Common myeloid progenitor, CD34-positive (primary cell): ENCODE results near the gene ADAM23.

Source experiments
- CTCF ChIA-PET: fragments of 350-600 bp; sonication (Branson Sonifier 250); formaldehyde crosslinking; loops from one replicate; lab custom pipeline; 2021; ENCODE audit warnings: antibody characterized with exemption; lab: Charles Lee
- POLR2A ChIA-PET: fragments of 350-600 bp; sonication (Branson Sonifier 250); formaldehyde crosslinking; loops from one replicate; lab custom pipeline; 2021; ENCODE audit warnings: antibody characterized with exemption; lab: Charles Lee
- DNase-seq, 3 donors: peaks; one replicate each; pipeline versions ENCODE4 v3.0.0 to v3.0.0-alpha.2; 2013
- H3K27ac ChIP-seq, 2 experiments: 1 replicate in 1 of 2; 2 replicates in 1 of 2; pipeline ENCODE4 v1.7.0; 2013; ENCODE audit warnings: inconsistent platforms in 2 of 2, low read length in 2 of 2, mild to moderate bottlenecking in 2 of 2, low read depth in 1 of 2, moderate library complexity in 1 of 2; ENCODE audit not compliant: severe bottlenecking in 2 of 2, insufficient read depth in 1 of 2, poor library complexity in 1 of 2
- H3K27me3 ChIP-seq, 5 experiments: replicated peaks in 2 of 5; 1 replicate in 3 of 5; 2 replicates in 2 of 5; pipeline versions ENCODE4 v1.6.1 to v1.7.0; 2013; ENCODE audit warnings: low read length in 4 of 5, mild to moderate bottlenecking in 2 of 5, moderate library complexity in 2 of 5, inconsistent platforms in 1 of 5; ENCODE audit not compliant: insufficient read depth in 5 of 5, control insufficient read depth in 4 of 5
- H3K36me3 ChIP-seq, 4 experiments: 1 replicate in 2 of 4; 2 replicates in 2 of 4; pipeline versions ENCODE4 v1.6.1 to v1.7.0; 2013; ENCODE audit warnings: low read length in 3 of 4, control low read depth in 1 of 4, mild to moderate bottlenecking in 1 of 4; ENCODE audit not compliant: control insufficient read depth in 4 of 4, insufficient read depth in 4 of 4
- H3K4me1 ChIP-seq, 4 experiments: 1 replicate in 3 of 4; 2 replicates in 1 of 4; pipeline versions ENCODE4 v1.6.1 to v1.7.1; 2013; ENCODE audit warnings: low read length in 3 of 4, mild to moderate bottlenecking in 3 of 4, control low read depth in 1 of 4, inconsistent platforms in 1 of 4, moderate library complexity in 1 of 4; ENCODE audit not compliant: control insufficient read depth in 4 of 4, insufficient read depth in 4 of 4; ENCODE audit errors: control extremely low read depth in 1 of 4
- H3K4me3 ChIP-seq, 7 experiments: 1 replicate in 4 of 7; 2 replicates in 3 of 7; pipeline versions ENCODE4 v1.5.1 to v1.7.0; 2013; ENCODE audit warnings: mild to moderate bottlenecking in 7 of 7, low read length in 6 of 7, moderate library complexity in 6 of 7, inconsistent platforms in 2 of 7, low read depth in 2 of 7, control low read depth in 1 of 7; ENCODE audit not compliant: insufficient read depth in 4 of 7, control insufficient read depth in 1 of 7; ENCODE audit errors: extremely low read depth in 1 of 7
- H3K9me3 ChIP-seq, 5 experiments: 1 replicate in 4 of 5; 2 replicates in 1 of 5; pipeline versions ENCODE4 v1.6.1 to v1.7.1; 2013; ENCODE audit warnings: low read length in 4 of 5, mild to moderate bottlenecking in 2 of 5, inconsistent platforms in 1 of 5, low read depth in 1 of 5, moderate library complexity in 1 of 5; ENCODE audit not compliant: control insufficient read depth in 4 of 5, insufficient read depth in 2 of 5; ENCODE audit errors: control extremely low read depth in 1 of 5
- WGBS: methylation state at CpG from one replicate; pipeline ENCODE4 v1.1.5; 2013; ENCODE audit not compliant: insufficient coverage; 5-methylcytosine and 5-hydroxymethylcytosine counted together

The ADAM23 gene

GRCh38 chr2:206531996-206532543, 88.7 kb downstream of the ADAM23 start:
- Histone ChIP-seq H3K4me3 (no peak overlapping the region), H3K36me3 (no peaks in the 10 kb centered on the region), H3K4me1 (no peaks in the 10 kb centered on the region), H3K9me3 (no peaks in the 10 kb centered on the region), H3K27ac (no peak overlapping the region), H3K27me3 (no peaks in the 10 kb centered on the region)
- ChIA-PET POLR2A (no interaction called here), CTCF (no interaction called here)
- no peak for DNase-seq
- 71% methylated on average over 2 of the region's 3 CpGs for WGBS

DNA sequence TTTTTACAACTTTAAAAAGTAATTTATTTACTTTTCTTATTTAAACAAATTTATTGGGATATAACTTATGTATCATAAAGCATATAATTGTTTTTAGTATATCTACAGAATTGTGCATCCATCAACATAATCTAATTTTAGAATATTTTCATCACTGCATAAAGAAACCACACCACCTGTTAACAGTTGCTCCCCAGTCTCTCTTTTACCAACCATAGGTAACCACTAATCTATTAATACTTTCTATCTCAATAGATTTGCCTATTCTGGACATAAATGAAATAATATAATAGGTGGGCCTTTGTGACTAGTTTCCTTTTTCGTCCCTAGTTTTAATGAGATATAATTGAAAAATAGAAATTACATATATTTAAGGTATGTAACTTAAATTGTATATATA, 90.6 kb downstream of the ADAM23 start:
- Histone ChIP-seq H3K27ac (no peak overlapping the region), H3K27me3 (no peaks in the 10 kb centered on the region), H3K9me3 (no peaks in the 10 kb centered on the region), H3K36me3 (no peaks in the 10 kb centered on the region), H3K4me3 (no peak overlapping the region), H3K4me1 (no peaks in the 10 kb centered on the region)
- DNase-seq, result no peak
- POLR2A ChIA-PET, result no interaction called here
- no CpG with 5 or more reads among the region's 1 CpG for WGBS
- CTCF ChIA-PET, result no interaction called here

- no peaks in the 10 kb centered on the region for H3K36me3 ChIP-seq
- no peaks in the 10 kb centered on the region for H3K27me3 ChIP-seq
- DNase-seq, result no peak
- no peak overlapping the region for H3K4me3 ChIP-seq
- no peaks in the 10 kb centered on the region for H3K9me3 ChIP-seq
- no peaks in the 10 kb centered on the region for H3K4me1 ChIP-seq
- ChIA-PET CTCF (no interaction called here), POLR2A (no interaction called here)
- no peak overlapping the region for H3K27ac ChIP-seq
- WGBS, result 100% methylated on average over 2 of the region's 4 CpGs
Observed at GRCh38 chr2:206535260-206535986, 92.1 kb downstream of the ADAM23 start.

- no peaks in the 10 kb centered on the region for H3K9me3 ChIP-seq
- CTCF ChIA-PET, result no interaction called here
- H3K4me1 ChIP-seq, result no peaks in the 10 kb centered on the region
- no peak overlapping the region for H3K27ac ChIP-seq
- POLR2A ChIA-PET, result interaction anchor here (0.7 kb wide), 1 partner anchor 37 kb away, joined by 3 read pairs; no protein-coding TSS in a partner anchor
- no peak overlapping the region for H3K4me3 ChIP-seq
- DNase-seq, result no peak
- no peaks in the 10 kb centered on the region for H3K36me3 ChIP-seq
- 92% methylated on average over 3 of the region's 4 CpGs for WGBS
- no peaks in the 10 kb centered on the region for H3K27me3 ChIP-seq
Observed at GRCh38 chr2:206540757-206541156, 97.4 kb downstream of the ADAM23 start.

- 100% methylated on average over 1 of the region's 2 CpGs for whole genome bisulfite sequencing
Observed at GRCh38 chr2:206543073-206543472, 99.7 kb downstream of the ADAM23 start.

DNA sequence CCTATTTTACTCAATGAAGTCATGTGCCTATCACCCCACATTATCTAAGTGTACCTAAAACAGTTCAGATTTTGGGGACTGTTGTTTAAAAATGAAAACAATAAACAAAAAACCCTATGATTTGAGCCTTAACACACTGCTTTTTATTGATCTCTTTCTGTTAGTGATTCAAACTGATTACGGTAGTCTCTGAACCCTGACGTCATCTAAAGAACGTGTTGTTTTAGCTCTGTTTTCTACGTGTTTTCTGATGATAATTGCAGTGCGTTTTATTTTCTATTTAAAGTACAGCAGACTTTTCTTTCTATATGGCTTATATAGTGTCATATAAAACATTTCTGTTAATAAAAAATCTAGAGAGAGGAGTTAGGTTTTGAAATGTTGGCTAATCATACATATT, 105.1 kb downstream of the ADAM23 start:
- Histone ChIP-seq H3K4me3 (no peak overlapping the region), H3K36me3 (no peaks in the 10 kb centered on the region), H3K27me3 (no peaks in the 10 kb centered on the region), H3K4me1 (no peaks in the 10 kb centered on the region), H3K9me3 (no peaks in the 10 kb centered on the region), H3K27ac (no peak overlapping the region)
- POLR2A ChIA-PET, result no interaction called here
- DNase-seq, result no peak
- CTCF ChIA-PET, result interaction anchor here (1.0 kb wide), 1 partner anchor 10 kb away, joined by 3 read pairs; no protein-coding TSS in a partner anchor
- WGBS, result no CpG with 5 or more reads among the region's 5 CpGs

More at GRCh38 chr2:206543073-206543472, 99.7 kb downstream of the ADAM23 start:
- Histone ChIP-seq H3K9me3 (no peaks in the 10 kb centered on the region), H3K36me3 (no peaks in the 10 kb centered on the region), H3K4me1 (no peaks in the 10 kb centered on the region), H3K27me3 (no peaks in the 10 kb centered on the region), H3K27ac (no peak overlapping the region), H3K4me3 (no peak overlapping the region)
- no peak for DNase-seq
- POLR2A ChIA-PET, result no interaction called here
- CTCF ChIA-PET, result no interaction called here

DNA sequence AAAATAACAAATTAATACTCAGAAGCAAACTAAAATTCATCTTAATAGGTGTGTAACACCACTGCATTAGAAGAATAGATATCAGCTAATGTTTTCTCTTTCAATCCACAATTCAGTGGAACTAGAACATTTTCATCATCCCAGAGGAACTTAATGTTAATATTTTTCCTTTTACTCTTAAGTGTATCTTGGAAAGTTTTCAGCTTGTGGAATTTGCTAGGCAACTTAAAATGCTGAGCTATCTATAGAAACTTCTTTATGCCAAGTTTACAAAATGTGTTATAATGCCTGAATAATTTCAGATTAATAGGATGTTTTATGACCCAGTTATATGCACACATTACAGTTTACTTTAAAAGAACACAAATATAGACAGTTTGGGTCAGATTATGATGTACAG, 112.4 kb downstream of the ADAM23 start:
- no peak overlapping the region for H3K4me3 ChIP-seq
- no peaks in the 10 kb centered on the region for H3K9me3 ChIP-seq
- POLR2A ChIA-PET, result no interaction called here
- DNase-seq, result no peak
- no peaks in the 10 kb centered on the region for H3K36me3 ChIP-seq
- no peak overlapping the region for H3K27ac ChIP-seq
- CTCF ChIA-PET, result interaction anchor here (1.5 to 2.2 kb wide), 2 partner anchors 11 to 162 kb away, joined by 3 to 5 read pairs; no protein-coding TSS in a partner anchor
- H3K27me3 ChIP-seq, result peaks cover 0 to 4% (median 0%) of the 10 kb centered on the region in 5 experiments
- H3K4me1 ChIP-seq, result peaks cover 0 to 6% (median 0%) of the 10 kb centered on the region in 4 experiments
